OCI-LY1 (cell line): ENCODE data around the gene BMERB1.

Experiments used
- H2AFZ ChIP-seq: fragments of 200-600 bp; sonication (generic), shearing (Covaris generic); 2 replicates; pipeline ENCODE4 v1.6.0; 2014; ENCODE audit warnings: antibody characterized with exemption, mild to moderate bottlenecking, low read length
- H3F3A ChIP-seq: fragments of 200-600 bp; sonication (generic), shearing (Covaris generic); 2 replicates; pipeline ENCODE4 v1.6.0; 2014; ENCODE audit warnings: mild to moderate bottlenecking, antibody characterized with exemption, low read length, moderate library complexity; ENCODE audit not compliant: insufficient read depth
- H3K27ac ChIP-seq: fragments of 200-600 bp; sonication (generic); 2 replicates; pipeline ENCODE4 v1.5.1; 2014; ENCODE audit warnings: low read length, mixed run types, mild to moderate bottlenecking, low read depth; ENCODE audit not compliant: poor library complexity, severe bottlenecking
- H3K27me3 ChIP-seq: fragments of 200-600 bp; sonication (generic); 2 replicates; pipeline ENCODE4 v1.6.0; 2014; ENCODE audit warnings: antibody characterized with exemption, mild to moderate bottlenecking, low read length, moderate library complexity; ENCODE audit not compliant: insufficient read depth
- H3K36me3 ChIP-seq: fragments of 200-600 bp; sonication (generic); 2 replicates; pipeline ENCODE4 v1.6.1; 2014; ENCODE audit warnings: mild to moderate bottlenecking, antibody characterized with exemption, low read length, moderate library complexity, mixed read lengths; ENCODE audit not compliant: insufficient read depth
- H3K4me1 ChIP-seq: fragments of 200-600 bp; sonication (generic); 2 replicates; pipeline ENCODE4 v1.5.1; 2014; ENCODE audit warnings: mild to moderate bottlenecking, low read length, moderate library complexity; ENCODE audit not compliant: insufficient read depth, severe bottlenecking
- H3K4me2 ChIP-seq: fragments of 200-600 bp; sonication (generic), shearing (Covaris generic); 2 replicates; pipeline ENCODE4 v1.6.1; 2014; ENCODE audit warnings: low read length
- H3K4me3 ChIP-seq: fragments of 200-600 bp; sonication (generic); 2 replicates; pipeline ENCODE4 v1.5.1; 2014; ENCODE audit warnings: low read length, low read depth, mild to moderate bottlenecking, mixed read lengths; ENCODE audit not compliant: poor library complexity, severe bottlenecking
- H3K79me2 ChIP-seq: fragments of 200-600 bp; shearing (Covaris generic); 2 replicates; pipeline ENCODE4 v1.6.1; 2016; ENCODE audit warnings: mixed run types, low read length, mixed read lengths; ENCODE audit not compliant: insufficient read depth
- H3K9ac ChIP-seq: fragments of 200-600 bp; sonication (generic), shearing (Covaris generic); 2 replicates; pipeline ENCODE4 v1.6.1; 2014; ENCODE audit warnings: mild to moderate bottlenecking, low read length, mixed read lengths
- H3K9me2 ChIP-seq: fragments of 200-600 bp; sonication (generic), shearing (Covaris generic); 2 replicates; pipeline ENCODE4 v1.6.1; 2014; ENCODE audit warnings: low read depth, mild to moderate bottlenecking, low read length, mixed read lengths
- H3K9me3 ChIP-seq: fragments of 200-600 bp; shearing (Covaris generic); 2 replicates; pipeline ENCODE4 v1.6.1; 2014; ENCODE audit warnings: low read length, mixed read lengths
- H4K20me1 ChIP-seq: fragments of 200-600 bp; sonication (generic), shearing (Covaris generic); 2 replicates; pipeline ENCODE4 v1.6.0; 2016; ENCODE audit warnings: mild to moderate bottlenecking, low read length; ENCODE audit not compliant: insufficient read depth
- EZH2 ChIP-seq: fragments of 200-600 bp; sonication (generic), shearing (Covaris generic); IDR thresholded peaks from 2 replicates; pipeline ENCODE4 v1.8.0; 2017; ENCODE audit warnings: borderline replicate concordance, mixed run types, mild to moderate bottlenecking, antibody characterized with exemption, low read length, moderate library complexity, mixed read lengths
- TF ChIP-seq, protein P1 (sequence below): fragments of 200-600 bp; sonication (generic), shearing (Covaris generic); IDR thresholded peaks from 2 replicates; pipeline ENCODE4 v1.5.1; 2017; ENCODE audit warnings: mild to moderate bottlenecking, antibody characterized with exemption, low read length, moderate library complexity, mixed read lengths

The BMERB1 gene

DNA sequence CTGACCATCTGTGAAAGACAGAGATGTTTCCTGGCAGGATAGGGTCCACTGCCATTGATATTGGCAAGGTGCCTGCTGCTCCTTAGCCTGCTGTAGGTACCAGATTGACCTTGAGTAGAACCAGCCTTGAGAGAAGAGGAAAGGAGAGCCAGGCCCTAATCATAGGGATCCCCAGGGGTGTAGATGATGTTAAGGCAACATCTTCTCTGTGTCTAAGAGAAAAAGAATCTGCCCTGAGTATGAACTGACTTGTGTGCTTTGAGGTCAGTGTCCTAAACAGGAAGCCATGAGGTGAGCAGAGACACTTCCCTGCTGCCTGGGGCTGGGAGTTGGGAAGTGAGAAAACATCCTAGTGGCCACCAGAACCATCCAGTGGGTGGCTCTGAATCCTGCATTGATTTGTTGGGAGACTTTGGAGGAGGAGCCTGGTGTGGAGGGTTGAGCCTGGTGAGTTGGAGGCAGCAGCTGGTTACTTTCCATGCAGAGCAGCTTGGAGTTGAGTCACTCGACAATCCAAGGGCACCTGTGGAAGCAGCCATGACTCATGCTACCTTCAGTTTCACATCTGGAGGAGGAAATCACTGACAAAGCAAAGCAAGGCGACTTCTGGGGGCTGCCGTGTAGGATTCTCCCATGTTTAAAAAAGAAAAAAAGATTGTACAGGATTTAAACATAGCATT lies 47.8 kb downstream of the BMERB1 start:
- Histone ChIP-seq H4K20me1 (no peaks in the 10 kb centered on the region), H3K4me2 (no peak overlapping the region), H2AFZ (no peak overlapping the region), H3K9me2 (no peaks in the 10 kb centered on the region), H3K9ac (no peak overlapping the region), H3K9me3 (no peaks in the 10 kb centered on the region), H3F3A (no peaks in the 10 kb centered on the region), H3K4me1 (no peaks in the 10 kb centered on the region), H3K79me2 (no peaks in the 10 kb centered on the region), H3K36me3 (no peaks in the 10 kb centered on the region), H3K27ac (no peak overlapping the region), H3K27me3 (no peaks in the 10 kb centered on the region; the same call in 1 of the 2 replicates), H3K4me3 (no peak overlapping the region)
- no peak for TF ChIP-seq EZH2
- TF ChIP-seq, protein P1, sequence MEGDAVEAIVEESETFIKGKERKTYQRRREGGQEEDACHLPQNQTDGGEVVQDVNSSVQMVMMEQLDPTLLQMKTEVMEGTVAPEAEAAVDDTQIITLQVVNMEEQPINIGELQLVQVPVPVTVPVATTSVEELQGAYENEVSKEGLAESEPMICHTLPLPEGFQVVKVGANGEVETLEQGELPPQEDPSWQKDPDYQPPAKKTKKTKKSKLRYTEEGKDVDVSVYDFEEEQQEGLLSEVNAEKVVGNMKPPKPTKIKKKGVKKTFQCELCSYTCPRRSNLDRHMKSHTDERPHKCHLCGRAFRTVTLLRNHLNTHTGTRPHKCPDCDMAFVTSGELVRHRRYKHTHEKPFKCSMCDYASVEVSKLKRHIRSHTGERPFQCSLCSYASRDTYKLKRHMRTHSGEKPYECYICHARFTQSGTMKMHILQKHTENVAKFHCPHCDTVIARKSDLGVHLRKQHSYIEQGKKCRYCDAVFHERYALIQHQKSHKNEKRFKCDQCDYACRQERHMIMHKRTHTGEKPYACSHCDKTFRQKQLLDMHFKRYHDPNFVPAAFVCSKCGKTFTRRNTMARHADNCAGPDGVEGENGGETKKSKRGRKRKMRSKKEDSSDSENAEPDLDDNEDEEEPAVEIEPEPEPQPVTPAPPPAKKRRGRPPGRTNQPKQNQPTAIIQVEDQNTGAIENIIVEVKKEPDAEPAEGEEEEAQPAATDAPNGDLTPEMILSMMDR = no peak

DNA sequence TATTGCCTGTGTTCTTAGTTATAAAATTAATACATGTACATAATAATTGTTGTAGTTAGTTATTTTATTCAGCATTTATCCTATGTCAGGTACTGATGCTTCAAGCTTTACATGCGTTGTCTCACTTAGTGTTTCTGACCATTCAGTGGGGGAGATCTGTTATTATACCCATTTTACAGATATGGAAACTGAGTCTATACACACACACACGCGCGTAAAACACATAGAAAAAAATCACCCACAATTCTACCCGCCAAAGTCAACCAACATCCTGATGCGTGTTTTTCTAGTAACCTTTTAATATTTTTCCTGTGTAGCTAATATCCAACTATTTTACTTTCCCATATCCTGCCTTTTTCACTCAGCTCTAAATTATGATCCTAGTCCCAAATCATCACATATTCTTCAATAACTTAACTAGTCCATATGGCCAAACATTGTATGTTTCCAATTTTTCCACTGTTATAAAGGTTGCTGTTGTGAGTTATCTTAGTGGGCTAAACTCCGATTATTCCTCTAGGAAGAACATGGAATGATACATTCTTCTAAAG lies 48.4 kb downstream of the BMERB1 start:
- Histone ChIP-seq H3K27me3 (no peaks in the 10 kb centered on the region; the same call in 1 of the 2 replicates), H4K20me1 (no peaks in the 10 kb centered on the region), H3K4me1 (no peaks in the 10 kb centered on the region), H3K9me2 (no peaks in the 10 kb centered on the region), H3K36me3 (no peaks in the 10 kb centered on the region), H3K9me3 (no peaks in the 10 kb centered on the region), H2AFZ (no peak overlapping the region), H3K27ac (no peak overlapping the region), H3K79me2 (no peaks in the 10 kb centered on the region), H3F3A (no peaks in the 10 kb centered on the region), H3K9ac (no peak overlapping the region), H3K4me2 (no peak overlapping the region), H3K4me3 (no peak overlapping the region)
- no peak for TF ChIP-seq EZH2
- TF ChIP-seq, protein P1 = no peak

DNA sequence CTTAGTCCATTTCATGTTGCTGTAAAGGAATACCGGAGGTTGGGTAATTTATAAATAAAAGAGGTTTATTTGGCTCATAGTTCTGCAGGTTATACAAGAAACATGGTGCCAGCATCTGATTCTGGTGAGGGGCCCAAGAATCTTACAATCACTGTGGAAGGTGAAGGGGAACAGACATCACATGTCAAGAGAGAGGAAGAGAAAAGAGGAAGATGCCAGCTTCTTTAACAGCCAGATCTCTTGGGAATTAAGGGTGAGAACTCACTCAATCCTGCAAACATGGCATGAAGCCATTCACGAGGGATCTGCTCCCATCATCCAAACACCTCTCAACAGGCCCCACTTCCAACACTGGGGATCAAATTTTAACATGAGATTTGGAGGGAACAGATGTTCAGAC lies 49.5 kb downstream of the BMERB1 start:
- H3K9ac ChIP-seq = no peak overlapping the region
- no peaks in the 10 kb centered on the region for H3K4me1 ChIP-seq
- no peaks in the 10 kb centered on the region for H3F3A ChIP-seq
- no peak overlapping the region for H3K4me3 ChIP-seq
- TF ChIP-seq EZH2 = no peak
- TF ChIP-seq, protein P1 = no peak
- H3K4me2 ChIP-seq = no peak overlapping the region
- H3K36me3 ChIP-seq = no peaks in the 10 kb centered on the region
- H3K9me2 ChIP-seq = no peaks in the 10 kb centered on the region
- no peaks in the 10 kb centered on the region for H4K20me1 ChIP-seq
- no peak overlapping the region for H2AFZ ChIP-seq
- H3K79me2 ChIP-seq = no peaks in the 10 kb centered on the region
- H3K9me3 ChIP-seq = no peaks in the 10 kb centered on the region
- no peaks in the 10 kb centered on the region; the same call in 1 of the 2 replicates for H3K27me3 ChIP-seq
- no peak overlapping the region for H3K27ac ChIP-seq
